GM12892 (cell line): Measurements from ENCODE around the gene CORO1C.

Experiments used
- POLR2AphosphoS5 ChIP-seq: IDR thresholded peaks from 2 replicates; pipeline ENCODE4 v1.6.1; 2011; ENCODE audit warnings: low read depth, low read length, control low read depth
- TAF1 ChIP-seq: IDR thresholded peaks from 2 replicates; pipeline ENCODE4 v1.6.1; 2011; ENCODE audit warnings: low read depth, mild to moderate bottlenecking, control low read depth, low read length, borderline replicate concordance

DNA sequence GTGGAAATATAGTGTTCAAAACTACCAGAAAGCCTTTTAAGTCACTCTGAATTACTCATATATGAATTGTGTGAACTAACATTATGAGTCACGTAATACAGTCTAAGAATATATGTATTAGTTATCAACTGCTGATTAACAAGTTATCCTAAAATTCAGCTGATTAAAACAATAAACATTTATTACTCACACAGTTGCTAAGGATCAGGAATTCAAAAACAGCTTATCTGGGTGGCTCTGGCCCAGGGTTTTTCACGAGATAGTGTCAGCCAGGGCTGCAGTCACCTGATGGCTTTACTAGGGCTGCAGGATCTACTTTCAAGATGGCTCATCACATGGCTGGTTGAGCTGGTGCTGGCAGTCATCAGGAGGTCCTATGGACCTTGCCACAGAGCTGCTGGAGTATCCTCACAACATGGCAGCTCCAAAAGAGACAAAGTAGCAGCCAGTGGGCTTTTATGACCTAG lies 36.5 kb downstream of the CORO1C start:
- TF ChIP-seq TAF1 (no peak), POLR2AphosphoS5 (no peak)
